ENCODE measurements around the gene DACH1. TPM values are rescaled to one million over a fixed set of nuclear protein-coding genes. Genes with fewer than 3 reads are reported as not detected.

The DACH1 gene
- total RNA-seq, 1 donor from 2014 or later: 8.1 TPM

GRCh38 chr13:71464686-71465085 lies 402.3 kb downstream of the DACH1 start:
- intact Hi-C loops (cut with DNase I): no loop called here
- H3K27me3 ChIP-seq (ENCODE audit: low read depth): no peaks in the 10 kb centered on the region

DNA sequence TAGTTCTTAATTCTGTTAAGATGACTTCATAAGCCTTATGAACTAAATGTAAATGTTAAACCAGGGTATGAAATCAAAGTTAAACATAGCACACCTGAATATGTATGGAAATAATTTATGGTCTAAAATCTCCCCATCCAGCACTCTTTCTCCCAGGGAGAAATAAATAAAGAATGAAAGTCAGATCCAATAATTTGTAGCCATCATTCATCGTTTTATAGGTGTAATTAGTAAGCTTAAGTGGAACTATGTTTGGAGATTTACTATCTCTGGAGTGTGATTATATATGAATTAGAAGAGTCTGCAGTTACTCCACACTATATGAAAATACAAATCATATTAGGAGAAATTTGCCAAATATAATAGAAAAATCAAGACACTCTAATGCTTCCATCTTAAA lies 405.1 kb downstream of the DACH1 start:
- ATAC-seq (no peak), DNase-seq (no peak)
- H3K4me1 ChIP-seq: peaks cover 5% of the 10 kb centered on the region
- no peaks in the 10 kb centered on the region for H3K36me3 ChIP-seq
- no peak overlapping the region for H3K27ac ChIP-seq
- no peaks in the 10 kb centered on the region for H3K27me3 ChIP-seq (ENCODE audit: low read depth)
- no peak for TF ChIP-seq CTCF (IDR thresholded peaks at IDR 0.05)
- intact Hi-C loops (cut with DNase I): no loop called here
- H3K4me3 ChIP-seq: no peak overlapping the region
- no peaks in the 10 kb centered on the region for H3K9me3 ChIP-seq

More at GRCh38 chr13:71464686-71465085, 402.3 kb downstream of the DACH1 start:
- H3K4me1 ChIP-seq: peaks cover 5% of the 10 kb centered on the region
- ATAC-seq (no peak), DNase-seq (no peak)
- no peak overlapping the region for H3K4me3 ChIP-seq
- TF ChIP-seq CTCF (IDR thresholded peaks at IDR 0.05): no peak
- no peak overlapping the region for H3K27ac ChIP-seq
- H3K9me3 ChIP-seq: no peaks in the 10 kb centered on the region
- no peaks in the 10 kb centered on the region for H3K36me3 ChIP-seq

DNA sequence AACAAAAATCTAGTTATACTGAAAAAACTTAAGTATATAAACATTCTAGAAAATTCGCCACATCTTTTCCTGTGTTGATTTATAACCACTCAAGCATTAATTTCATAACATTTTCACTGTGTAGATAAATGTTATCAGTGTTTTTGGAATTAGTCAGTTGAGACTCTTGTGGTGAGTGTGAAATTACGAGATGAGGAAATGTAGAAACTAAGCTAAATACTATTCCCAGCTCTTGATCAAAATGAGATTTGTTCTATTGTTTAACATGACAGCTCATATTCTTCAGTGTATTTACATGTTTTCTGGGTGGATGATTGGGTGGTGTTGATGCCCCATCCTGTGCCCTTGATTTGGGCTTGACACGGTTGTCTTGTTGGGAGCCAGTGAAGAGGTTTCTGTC lies 406.8 kb downstream of the DACH1 start:
- no peak for TF ChIP-seq CTCF (IDR thresholded peaks at IDR 0.05)
- intact Hi-C loops (cut with DNase I): no loop called here
- H3K9me3 ChIP-seq: no peaks in the 10 kb centered on the region
- no peak overlapping the region for H3K27ac ChIP-seq
- DNase-seq (no peak), ATAC-seq (no peak)
- H3K4me3 ChIP-seq: no peak overlapping the region
- no peaks in the 10 kb centered on the region for H3K27me3 ChIP-seq (ENCODE audit: low read depth)
- no peaks in the 10 kb centered on the region for H3K36me3 ChIP-seq
- H3K4me1 ChIP-seq: peaks cover 5% of the 10 kb centered on the region

GRCh38 chr13:71459708-71460107 lies 407.3 kb downstream of the DACH1 start:
- intact Hi-C loops (cut with DNase I): no loop called here

GRCh38 chr13:71457645-71458044 lies 409.4 kb downstream of the DACH1 start:
- Histone ChIP-seq H3K4me1 (no peaks in the 10 kb centered on the region), H3K27ac (no peak overlapping the region), H3K36me3 (no peaks in the 10 kb centered on the region), H3K27me3 (ENCODE audit: low read depth) (no peaks in the 10 kb centered on the region), H3K9me3 (no peaks in the 10 kb centered on the region), H3K4me3 (no peak overlapping the region)
- ATAC-seq: no peak
- intact Hi-C loops (cut with DNase I): no loop called here
- DNase-seq: no peak
- no peak for TF ChIP-seq CTCF (IDR thresholded peaks at IDR 0.05)

More at GRCh38 chr13:71459708-71460107, 407.3 kb downstream of the DACH1 start:
- Histone ChIP-seq H3K27ac (no peak overlapping the region), H3K9me3 (no peaks in the 10 kb centered on the region), H3K27me3 (ENCODE audit: low read depth) (no peaks in the 10 kb centered on the region), H3K4me3 (no peak overlapping the region), H3K4me1 (peaks cover 5% of the 10 kb centered on the region), H3K36me3 (no peaks in the 10 kb centered on the region)
- TF ChIP-seq CTCF (IDR thresholded peaks at IDR 0.05): no peak
- no peak for ATAC-seq
- no peak for DNase-seq

DNA sequence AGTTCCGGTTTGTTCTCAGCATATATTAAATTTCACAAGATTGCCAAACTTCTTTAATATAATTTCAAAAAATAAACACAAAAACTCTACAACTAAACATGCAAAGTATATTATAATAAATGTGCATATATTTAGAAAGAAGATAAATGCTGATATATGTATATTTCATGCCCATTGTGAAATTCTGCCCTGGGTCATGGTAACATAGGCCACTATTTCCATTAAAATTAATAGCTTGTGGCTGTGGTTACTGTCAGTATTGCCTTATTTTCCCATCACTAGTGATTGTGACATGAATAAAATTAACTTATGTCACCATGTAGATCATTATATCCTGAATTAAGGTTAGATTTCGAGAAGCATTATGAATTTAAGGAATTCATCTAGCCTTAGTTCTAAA lies 410.9 kb downstream of the DACH1 start:
- no peak for ATAC-seq
- Histone ChIP-seq H3K27ac (no peak overlapping the region), H3K9me3 (no peaks in the 10 kb centered on the region), H3K4me3 (no peak overlapping the region), H3K36me3 (no peaks in the 10 kb centered on the region), H3K4me1 (no peaks in the 10 kb centered on the region), H3K27me3 (ENCODE audit: low read depth) (no peaks in the 10 kb centered on the region)
- intact Hi-C loops (cut with DNase I): no loop called here
- DNase-seq: no peak
- TF ChIP-seq CTCF (IDR thresholded peaks at IDR 0.05): no peak
